OCI-LY3 (cell line): ENCODE results near the gene RAC3.

Experiments used
- H2AFZ ChIP-seq: fragments of 200-600, 300-600 bp; shearing (Covaris generic); 2 replicates; pipeline ENCODE4 v1.6.0; 2014; ENCODE audit warnings: antibody characterized with exemption, low read depth, low read length
- H3K27ac ChIP-seq: fragments of 200-600, 300-600 bp; sonication (generic); 2 replicates; pipeline ENCODE4 v1.5.1; 2014; ENCODE audit warnings: mild to moderate bottlenecking, low read length, moderate library complexity, mixed read lengths
- H3K27me3 ChIP-seq: fragments of 200-600, 300-600 bp; sonication (generic); 2 replicates; pipeline ENCODE4 v1.6.1; 2014; ENCODE audit warnings: low read depth, low read length, mixed read lengths
- H3K36me3 ChIP-seq: fragments of 200-600, 300-600 bp; sonication (generic); replicated peaks from 2 replicates; pipeline ENCODE3; 2014; ENCODE audit warnings: low read depth, low read length, mixed read lengths
- H3K4me1 ChIP-seq: fragments of 300-600, 200-600 bp; sonication (generic); 2 replicates; pipeline ENCODE4 v1.6.1; 2014; ENCODE audit warnings: low read length, mixed read lengths
- H3K4me2 ChIP-seq: fragments of 200-600, 300-600 bp; sonication (generic); 2 replicates; pipeline ENCODE4 v1.6.1; 2014; ENCODE audit warnings: low read length, mixed read lengths
- H3K4me3 ChIP-seq: fragments of 300-600, 200-600 bp; sonication (generic); 2 replicates; pipeline ENCODE4 v1.5.1; 2014; ENCODE audit warnings: antibody characterized with exemption, mild to moderate bottlenecking, low read length, moderate library complexity
- H3K79me2 ChIP-seq: fragments of 300-600, 200-600 bp; shearing (Covaris generic); 2 replicates; pipeline ENCODE4 v1.6.1; 2014; ENCODE audit warnings: mild to moderate bottlenecking, low read length, mixed read lengths
- H3K9ac ChIP-seq: fragments of 300-600, 200-600 bp; shearing (Covaris generic); 2 replicates; pipeline ENCODE4 v1.6.0; 2014; ENCODE audit warnings: mild to moderate bottlenecking, low read length, moderate library complexity
- H3K9me3 ChIP-seq: fragments of 200-600, 300-600 bp; shearing (Covaris generic); 2 replicates; pipeline ENCODE4 v1.6.1; 2014; ENCODE audit warnings: low read length, mixed read lengths; ENCODE audit not compliant: insufficient read depth
- H4K20me1 ChIP-seq: fragments of 200-600, 300-600 bp; sonication (generic); 2 replicates; pipeline ENCODE4 v1.6.1; 2016; ENCODE audit warnings: low read length, mixed read lengths; ENCODE audit not compliant: insufficient read depth
- EZH2phosphoT487 ChIP-seq: fragments of 200-600 bp; shearing (Covaris generic); IDR thresholded peaks from 2 replicates; pipeline ENCODE4 v1.6.1; 2018; ENCODE audit warnings: antibody characterized with exemption, mixed run types, low read depth
- TF ChIP-seq, protein P1 (sequence below): fragments of 200-600, 300-600 bp; sonication (generic); IDR thresholded peaks from 2 replicates; pipeline ENCODE4 v1.5.1; 2014; ENCODE audit warnings: antibody characterized with exemption, low read length, low read depth

Gene RAC3

DNA sequence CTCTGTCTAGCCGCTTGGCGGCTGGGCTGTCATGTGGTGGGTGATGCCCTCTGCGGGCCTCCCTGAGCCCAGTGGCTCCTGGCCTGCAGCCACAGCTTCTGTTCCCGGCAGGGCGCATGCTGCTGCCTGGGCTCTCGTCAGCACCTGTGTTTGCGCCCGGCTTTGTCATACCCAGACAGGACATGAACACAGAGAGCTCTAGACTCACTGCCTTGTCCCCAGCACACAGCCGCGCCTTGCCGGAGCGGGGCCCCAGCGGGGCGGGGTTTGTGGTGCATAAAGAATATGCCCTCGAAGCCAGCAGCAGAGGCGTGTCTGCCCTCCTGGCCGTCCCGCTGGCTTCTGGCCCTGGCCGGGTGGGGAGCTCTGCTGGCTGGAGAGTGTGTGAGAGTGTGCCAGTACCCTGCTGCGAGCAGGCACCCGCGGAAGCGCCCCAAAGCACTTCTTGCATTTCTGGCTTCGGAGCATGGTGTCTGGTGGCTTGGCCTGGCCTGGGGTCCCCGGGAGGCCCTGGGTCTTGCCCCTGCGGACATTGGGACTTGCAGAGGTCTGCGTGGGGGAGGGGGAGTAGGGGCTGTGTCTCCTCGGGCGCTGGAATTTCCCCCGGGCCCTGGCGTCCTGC is 39.7 kb upstream of the RAC3 start:
- TF ChIP-seq, protein P1, sequence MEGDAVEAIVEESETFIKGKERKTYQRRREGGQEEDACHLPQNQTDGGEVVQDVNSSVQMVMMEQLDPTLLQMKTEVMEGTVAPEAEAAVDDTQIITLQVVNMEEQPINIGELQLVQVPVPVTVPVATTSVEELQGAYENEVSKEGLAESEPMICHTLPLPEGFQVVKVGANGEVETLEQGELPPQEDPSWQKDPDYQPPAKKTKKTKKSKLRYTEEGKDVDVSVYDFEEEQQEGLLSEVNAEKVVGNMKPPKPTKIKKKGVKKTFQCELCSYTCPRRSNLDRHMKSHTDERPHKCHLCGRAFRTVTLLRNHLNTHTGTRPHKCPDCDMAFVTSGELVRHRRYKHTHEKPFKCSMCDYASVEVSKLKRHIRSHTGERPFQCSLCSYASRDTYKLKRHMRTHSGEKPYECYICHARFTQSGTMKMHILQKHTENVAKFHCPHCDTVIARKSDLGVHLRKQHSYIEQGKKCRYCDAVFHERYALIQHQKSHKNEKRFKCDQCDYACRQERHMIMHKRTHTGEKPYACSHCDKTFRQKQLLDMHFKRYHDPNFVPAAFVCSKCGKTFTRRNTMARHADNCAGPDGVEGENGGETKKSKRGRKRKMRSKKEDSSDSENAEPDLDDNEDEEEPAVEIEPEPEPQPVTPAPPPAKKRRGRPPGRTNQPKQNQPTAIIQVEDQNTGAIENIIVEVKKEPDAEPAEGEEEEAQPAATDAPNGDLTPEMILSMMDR = no peak
- TF ChIP-seq EZH2phosphoT487 = no peak
- H3K4me1 ChIP-seq = no peaks in the 10 kb centered on the region
- H3K27ac ChIP-seq = no peak overlapping the region
- no peaks in the 10 kb centered on the region for H3K79me2 ChIP-seq
- no peaks in the 10 kb centered on the region for H3K36me3 ChIP-seq
- H4K20me1 ChIP-seq = no peaks in the 10 kb centered on the region
- H3K9me3 ChIP-seq = no peaks in the 10 kb centered on the region
- H3K4me3 ChIP-seq = no peak overlapping the region
- H3K9ac ChIP-seq = no peak overlapping the region
- H3K4me2 ChIP-seq = no peak overlapping the region
- H2AFZ ChIP-seq = no peak overlapping the region
- no peaks in the 10 kb centered on the region for H3K27me3 ChIP-seq

DNA sequence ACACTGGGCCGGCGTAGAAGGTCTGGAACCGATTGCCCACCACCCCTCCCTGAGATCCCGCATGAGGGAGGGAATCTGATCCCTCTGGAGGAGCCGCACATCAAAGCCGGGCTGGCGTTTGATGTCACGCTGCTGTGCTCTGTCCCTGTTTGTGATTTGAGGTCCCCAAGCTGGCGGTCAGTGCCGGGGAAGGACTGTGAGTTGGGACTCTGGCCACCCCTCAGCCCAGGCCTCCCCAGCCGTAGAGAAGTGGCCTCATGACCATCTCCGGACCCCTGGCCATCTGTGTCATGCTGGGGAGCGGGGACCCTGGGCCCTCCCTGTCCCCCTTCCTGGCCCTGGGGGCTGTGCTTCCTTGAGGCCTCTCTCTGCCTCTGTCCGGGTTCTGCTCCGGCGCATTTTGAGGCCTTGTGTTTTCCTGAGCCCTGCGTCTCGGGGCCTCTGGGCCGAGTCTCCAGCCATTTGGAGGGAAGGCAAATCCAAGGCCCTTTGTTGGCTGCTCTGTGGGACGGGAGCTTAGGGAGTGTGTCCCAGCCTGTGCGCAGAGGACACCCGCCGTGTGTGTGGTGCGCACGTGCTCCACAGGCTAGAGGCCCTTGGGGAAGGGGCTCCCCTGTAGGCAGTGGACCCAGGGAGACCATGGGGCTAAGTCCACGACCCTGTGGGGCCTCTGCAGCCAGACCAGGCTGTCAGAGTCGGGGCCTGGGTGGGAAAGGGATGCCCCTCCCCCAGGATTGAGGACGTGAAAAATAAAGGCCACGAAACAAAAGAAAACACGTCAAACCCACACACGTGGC is 39.0 kb upstream of the RAC3 start:
- no peaks in the 10 kb centered on the region for H3K36me3 ChIP-seq
- no peak overlapping the region for H2AFZ ChIP-seq
- no peak overlapping the region for H3K4me2 ChIP-seq

DNA sequence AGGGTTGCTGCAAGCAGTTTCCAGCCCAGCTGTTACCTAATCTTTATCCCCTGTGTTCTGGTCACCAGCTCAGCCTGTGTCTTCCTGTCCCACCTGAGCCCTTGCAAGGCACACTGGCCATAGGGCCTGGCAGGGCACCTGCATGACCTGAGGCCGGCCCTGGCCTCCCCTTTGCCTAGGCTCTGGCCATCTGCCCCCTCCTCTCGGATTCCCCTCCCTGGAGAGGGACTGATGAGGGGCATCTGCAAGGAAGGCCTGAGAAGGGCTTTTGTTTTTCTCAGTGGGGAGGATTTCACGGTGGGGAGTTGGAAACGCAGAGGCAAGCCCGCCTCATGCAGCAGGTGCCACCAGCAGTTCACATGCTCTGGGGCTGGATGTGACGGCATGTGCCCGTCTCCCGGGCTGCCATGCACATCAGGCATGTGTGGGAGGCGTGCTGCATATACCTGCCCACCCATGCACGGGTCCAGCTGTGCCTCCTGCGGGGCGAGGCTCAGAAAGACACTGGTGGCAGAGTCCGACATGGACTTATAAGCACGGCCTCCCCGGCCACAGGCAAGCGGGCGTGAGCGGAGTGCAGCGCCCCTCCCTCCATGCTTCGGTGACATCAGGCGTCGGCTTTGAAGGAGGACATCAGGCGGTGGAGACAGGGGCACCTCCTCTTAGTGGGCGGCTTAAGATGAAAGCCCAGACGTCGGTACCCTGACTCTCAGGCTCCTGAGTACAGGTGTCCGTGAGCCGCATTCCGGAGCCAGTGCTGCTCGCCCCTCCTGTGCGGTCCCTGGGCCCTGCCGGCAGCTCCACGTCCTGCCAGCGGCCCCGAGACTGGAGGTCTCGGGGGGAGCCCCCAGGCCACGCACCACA is 37.5 kb upstream of the RAC3 start:
- Histone ChIP-seq H3K27me3 (no peaks in the 10 kb centered on the region), H3K9me3 (no peaks in the 10 kb centered on the region), H3K4me3 (no peak overlapping the region), H2AFZ (no peak overlapping the region), H3K36me3 (no peaks in the 10 kb centered on the region), H3K27ac (no peak overlapping the region), H3K4me1 (no peaks in the 10 kb centered on the region), H3K4me2 (no peak overlapping the region), H3K79me2 (no peaks in the 10 kb centered on the region), H4K20me1 (no peaks in the 10 kb centered on the region), H3K9ac (no peak overlapping the region)
- TF ChIP-seq, protein P1 = no peak
- no peak for TF ChIP-seq EZH2phosphoT487

More for the DNA sequence above, 39.0 kb upstream of the RAC3 start:
- no peaks in the 10 kb centered on the region for H3K79me2 ChIP-seq
- TF ChIP-seq EZH2phosphoT487 = no peak
- TF ChIP-seq, protein P1 = no peak
- no peaks in the 10 kb centered on the region for H4K20me1 ChIP-seq
- no peak overlapping the region for H3K27ac ChIP-seq
- no peak overlapping the region for H3K4me3 ChIP-seq
- H3K27me3 ChIP-seq = no peaks in the 10 kb centered on the region
- no peak overlapping the region for H3K9ac ChIP-seq
- H3K4me1 ChIP-seq = no peaks in the 10 kb centered on the region
- no peaks in the 10 kb centered on the region for H3K9me3 ChIP-seq
